Sigmoid colon (tissue), 4 donors: ENCODE data around the gene KCNQ2.

Experiments
- EP300 ChIP-seq, 4 donors: sonication (generic); formaldehyde crosslinking; IDR thresholded peaks; one replicate each; pipeline ENCODE4 v1.6.1; 2017; ENCODE audit warnings: antibody characterized with exemption in 4 of 4
- POLR2A ChIP-seq, 2 donors: fragments of 450-650 bp; IDR thresholded peaks; one replicate each; pipeline ENCODE4 v1.6.1; 2016; ENCODE audit warnings: antibody characterized with exemption in 2 of 2, mild to moderate bottlenecking in 2 of 2, moderate library complexity in 2 of 2
- POLR2AphosphoS5 ChIP-seq, 4 donors: sonication (generic); formaldehyde crosslinking; IDR thresholded peaks; one replicate each; pipeline ENCODE4 v1.6.1; 2017; ENCODE audit warnings: antibody characterized with exemption in 4 of 4
- TF ChIP-seq, protein P1 (sequence below), 4 experiments: fragments of 450-650 bp in 3 of 4; fragments of 200-600 bp in 1 of 4; IDR thresholded peaks; one replicate each; pipeline ENCODE4 v1.5.1; 2016 to 2019; ENCODE audit warnings: antibody characterized with exemption in 4 of 4, mild to moderate bottlenecking in 3 of 4, moderate library complexity in 2 of 4

DNA sequence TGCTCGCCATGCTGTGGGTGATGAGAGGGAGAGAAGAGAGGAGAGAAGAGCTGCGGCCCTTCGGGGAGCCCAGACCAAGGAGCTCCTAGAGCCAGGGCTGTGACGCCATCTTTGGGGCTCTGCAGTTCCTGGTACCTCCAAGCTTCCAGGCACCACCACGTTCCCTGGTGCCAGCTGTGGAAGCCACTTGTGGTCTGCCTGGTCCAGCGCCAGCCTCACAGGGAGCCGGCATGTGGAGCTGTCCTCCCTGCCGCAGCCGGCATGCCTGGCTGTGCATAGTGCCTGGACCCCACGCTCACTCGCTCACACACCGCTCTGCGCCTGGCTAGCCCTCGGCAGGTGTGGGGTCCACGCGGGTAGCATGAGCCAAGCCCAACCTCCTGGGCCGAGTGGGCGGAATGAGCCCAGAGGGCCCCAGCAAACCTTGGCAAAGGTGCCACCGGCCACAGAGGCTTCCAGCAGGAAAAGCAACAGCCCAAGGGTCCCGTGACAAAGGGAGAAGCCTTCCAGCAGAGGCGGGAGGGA is 92.0 kb downstream of the KCNQ2 start:
- TF ChIP-seq, protein P1, sequence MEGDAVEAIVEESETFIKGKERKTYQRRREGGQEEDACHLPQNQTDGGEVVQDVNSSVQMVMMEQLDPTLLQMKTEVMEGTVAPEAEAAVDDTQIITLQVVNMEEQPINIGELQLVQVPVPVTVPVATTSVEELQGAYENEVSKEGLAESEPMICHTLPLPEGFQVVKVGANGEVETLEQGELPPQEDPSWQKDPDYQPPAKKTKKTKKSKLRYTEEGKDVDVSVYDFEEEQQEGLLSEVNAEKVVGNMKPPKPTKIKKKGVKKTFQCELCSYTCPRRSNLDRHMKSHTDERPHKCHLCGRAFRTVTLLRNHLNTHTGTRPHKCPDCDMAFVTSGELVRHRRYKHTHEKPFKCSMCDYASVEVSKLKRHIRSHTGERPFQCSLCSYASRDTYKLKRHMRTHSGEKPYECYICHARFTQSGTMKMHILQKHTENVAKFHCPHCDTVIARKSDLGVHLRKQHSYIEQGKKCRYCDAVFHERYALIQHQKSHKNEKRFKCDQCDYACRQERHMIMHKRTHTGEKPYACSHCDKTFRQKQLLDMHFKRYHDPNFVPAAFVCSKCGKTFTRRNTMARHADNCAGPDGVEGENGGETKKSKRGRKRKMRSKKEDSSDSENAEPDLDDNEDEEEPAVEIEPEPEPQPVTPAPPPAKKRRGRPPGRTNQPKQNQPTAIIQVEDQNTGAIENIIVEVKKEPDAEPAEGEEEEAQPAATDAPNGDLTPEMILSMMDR (IDR thresholded peaks at IDR 0.05), result no peak
- TF ChIP-seq EP300 (IDR thresholded peaks at IDR 0.05) (no peak), POLR2A (IDR thresholded peaks at IDR 0.05) (no peak), POLR2AphosphoS5 (IDR thresholded peaks at IDR 0.05) (no peak)
